ENCODE results near the gene OBP2A.

- TF ChIP-seq CTCF (IDR thresholded peaks at IDR 0.05; ENCODE audit: borderline replicate concordance, extremely low read depth, low read length, poor library complexity, severe bottlenecking): no peak
- TF ChIP-seq EZH2 (IDR thresholded peaks at IDR 0.05; ENCODE audit: borderline replicate concordance, low read depth, low read length, severe bottlenecking): no peak
These were observed 40.7 kb downstream of the OBP2A start for GRCh38 chr9:135586601-135587109.

All from DND-41 (cell line).